ENCODE measurements around the gene CDK14.

CDK14 gene

GRCh38 chr7:90844421-90844820 is 248.3 kb downstream of the CDK14 start:
- no peak for DNase-seq (ENCODE audit: extremely low spot score)
- CTCF ChIA-PET, result interaction anchor here (1.1 to 3.5 kb wide), 7 partner anchors 8 to 190 kb away, joined by 3 to 14 read pairs (median 5); no protein-coding TSS in a partner anchor
- POLR2A ChIA-PET, result no interaction called here
- no peak for TF ChIP-seq CTCF (IDR thresholded peaks at IDR 0.05; ENCODE audit: control extremely low read depth, extremely low read depth, low read depth, missing control alignments)

- TF ChIP-seq CTCF (IDR thresholded peaks at IDR 0.05; ENCODE audit: control extremely low read depth, extremely low read depth, low read depth, missing control alignments), result no peak
- CTCF ChIA-PET, result interaction anchor here (1.2 to 3.5 kb wide), 2 partner anchors 10 to 11 kb away, joined by 5 to 14 read pairs; no protein-coding TSS in a partner anchor
- POLR2A ChIA-PET, result no interaction called here
- DNase-seq (ENCODE audit: extremely low spot score), result no peak
These were observed 250.1 kb downstream of the CDK14 start for GRCh38 chr7:90846192-90846591.

GRCh38 chr7:90850066-90850465 is 253.9 kb downstream of the CDK14 start:
- CTCF ChIA-PET, result no interaction called here
- POLR2A ChIA-PET, result no interaction called here
- TF ChIP-seq CTCF (IDR thresholded peaks at IDR 0.05; ENCODE audit: control extremely low read depth, extremely low read depth, low read depth, missing control alignments), result no peak
- DNase-seq (ENCODE audit: extremely low spot score), result no peak

- DNase-seq (ENCODE audit: extremely low spot score), result no peak
- POLR2A ChIA-PET, result no interaction called here
- CTCF ChIA-PET, result interaction anchor here (1.0 kb wide), 1 partner anchor 17 kb away, joined by 3 read pairs; no protein-coding TSS in a partner anchor
- no peak for TF ChIP-seq CTCF (IDR thresholded peaks at IDR 0.05; ENCODE audit: control extremely low read depth, extremely low read depth, low read depth, missing control alignments)
These were observed 254.3 kb downstream of the CDK14 start for GRCh38 chr7:90850471-90850870.

- CTCF ChIA-PET, result interaction anchor here (0.8 to 3.2 kb wide), 12 partner anchors 9 to 224 kb away, joined by 3 to 15 read pairs (median 4); no protein-coding TSS in a partner anchor
- POLR2A ChIA-PET, result no interaction called here
- no peak for TF ChIP-seq CTCF (IDR thresholded peaks at IDR 0.05; ENCODE audit: control extremely low read depth, extremely low read depth, low read depth, missing control alignments)
- DNase-seq (ENCODE audit: extremely low spot score), result peak; percentile 21
These were observed 257.1 kb downstream of the CDK14 start for GRCh38 chr7:90853205-90853604.

GRCh38 chr7:90856351-90857070 is 260.4 kb downstream of the CDK14 start:
- DNase-seq (ENCODE audit: extremely low spot score), result no peak
- ChIA-PET POLR2A (no interaction called here), CTCF (interaction anchor here (0.9 to 3.0 kb wide), 4 partner anchors 9 to 14 kb away, joined by 3 to 14 read pairs (median 4); no protein-coding TSS in a partner anchor)
- TF ChIP-seq CTCF (IDR thresholded peaks at IDR 0.05; ENCODE audit: control extremely low read depth, extremely low read depth, low read depth, missing control alignments), result no peak

All from GM10248 (cell line).